ENCODE data around the gene INO80E.

DNA sequence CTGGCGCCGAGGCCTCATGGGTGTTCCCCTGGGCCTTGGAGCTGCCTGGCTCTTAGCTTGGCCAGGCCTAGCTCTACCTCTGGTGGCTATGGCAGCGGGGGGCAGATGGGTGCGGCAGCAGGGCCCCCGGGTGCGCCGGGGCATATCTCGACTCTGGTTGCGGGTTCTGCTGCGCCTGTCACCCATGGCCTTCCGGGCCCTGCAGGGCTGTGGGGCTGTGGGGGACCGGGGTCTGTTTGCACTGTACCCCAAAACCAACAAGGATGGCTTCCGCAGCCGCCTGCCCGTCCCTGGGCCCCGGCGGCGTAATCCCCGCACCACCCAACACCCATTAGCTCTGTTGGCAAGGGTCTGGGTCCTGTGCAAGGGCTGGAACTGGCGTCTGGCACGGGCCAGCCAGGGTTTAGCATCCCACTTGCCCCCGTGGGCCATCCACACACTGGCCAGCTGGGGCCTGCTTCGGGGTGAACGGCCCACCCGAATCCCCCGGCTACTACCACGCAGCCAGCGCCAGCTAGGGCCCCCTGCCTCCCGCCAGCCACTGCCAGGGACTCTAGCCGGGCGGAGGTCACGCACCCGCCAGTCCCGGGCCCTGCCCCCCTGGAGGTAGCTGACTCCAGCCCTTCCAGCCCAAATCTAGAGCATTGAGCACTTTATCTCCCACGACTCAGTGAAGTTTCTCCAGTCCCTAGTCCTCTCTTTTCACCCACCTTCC lies 8.5 kb upstream of the INO80E start:
- TF ChIP-seq, protein P1, sequence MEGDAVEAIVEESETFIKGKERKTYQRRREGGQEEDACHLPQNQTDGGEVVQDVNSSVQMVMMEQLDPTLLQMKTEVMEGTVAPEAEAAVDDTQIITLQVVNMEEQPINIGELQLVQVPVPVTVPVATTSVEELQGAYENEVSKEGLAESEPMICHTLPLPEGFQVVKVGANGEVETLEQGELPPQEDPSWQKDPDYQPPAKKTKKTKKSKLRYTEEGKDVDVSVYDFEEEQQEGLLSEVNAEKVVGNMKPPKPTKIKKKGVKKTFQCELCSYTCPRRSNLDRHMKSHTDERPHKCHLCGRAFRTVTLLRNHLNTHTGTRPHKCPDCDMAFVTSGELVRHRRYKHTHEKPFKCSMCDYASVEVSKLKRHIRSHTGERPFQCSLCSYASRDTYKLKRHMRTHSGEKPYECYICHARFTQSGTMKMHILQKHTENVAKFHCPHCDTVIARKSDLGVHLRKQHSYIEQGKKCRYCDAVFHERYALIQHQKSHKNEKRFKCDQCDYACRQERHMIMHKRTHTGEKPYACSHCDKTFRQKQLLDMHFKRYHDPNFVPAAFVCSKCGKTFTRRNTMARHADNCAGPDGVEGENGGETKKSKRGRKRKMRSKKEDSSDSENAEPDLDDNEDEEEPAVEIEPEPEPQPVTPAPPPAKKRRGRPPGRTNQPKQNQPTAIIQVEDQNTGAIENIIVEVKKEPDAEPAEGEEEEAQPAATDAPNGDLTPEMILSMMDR (conservative IDR thresholded peaks at IDR 0.05 in 1 of 2, IDR thresholded peaks at IDR 0.05 in 1 of 2; ENCODE audit: extremely low read depth in 1 of 2, insufficient read depth in 1 of 2, low read depth in 1 of 2, low read length in 2 of 2) = no peak
- no peak for TF ChIP-seq EZH2 (IDR thresholded peaks at IDR 0.05; ENCODE audit: borderline replicate concordance, low read length)

Data from mammary epithelial cell (primary cell).